Esophagus muscularis mucosa (tissue), 3 donors: Measurements from ENCODE around the gene JUND.

Experiments
- CTCF ChIP-seq, 3 experiments: fragments of 200-600 bp in 2 of 3; fragments of 450-650 bp in 1 of 3; sonication (generic) in 2 of 3; IDR thresholded peaks; one replicate each; pipeline ENCODE4 v1.5.1; 2017 to 2019; ENCODE audit warnings: antibody characterized with exemption in 3 of 3, mild to moderate bottlenecking in 2 of 3, moderate library complexity in 1 of 3
- POLR2A ChIP-seq: fragments of 450-650 bp; IDR thresholded peaks from one replicate; pipeline ENCODE4 v1.6.1; 2017; ENCODE audit warnings: antibody characterized with exemption, moderate library complexity, mild to moderate bottlenecking, low read depth
- POLR2AphosphoS5 ChIP-seq, 2 donors: sonication (generic); formaldehyde crosslinking; IDR thresholded peaks; one replicate each; pipeline ENCODE4 v1.6.1; 2017; ENCODE audit warnings: antibody characterized with exemption in 2 of 2

- TF ChIP-seq POLR2A = no peak
- TF ChIP-seq CTCF (IDR thresholded peaks at IDR 0.05) = no peak
- no peak for TF ChIP-seq POLR2AphosphoS5 (IDR thresholded peaks at IDR 0.05)
These were observed 48.1 kb downstream of the JUND start for GRCh38 chr19:18233224-18233825.
